OCI-LY7 (cell line): ENCODE data around the gene SYTL3. TPM values are rescaled to one million over a fixed set of nuclear protein-coding genes. Genes with fewer than 3 reads are reported as not detected.

Source experiments
- BruUV-seq: library from RNA; stranded (reverse); fragments of 400-500 nt; replicated peaks from 2 replicates; lab custom pipeline; 2021; lab: Mats Ljungman, UMichigan
- CTCF ChIA-PET: fragments of 300-600 bp; sonication (Branson Sonifier 250); formaldehyde crosslinking; loops from one replicate; lab custom pipeline; 2022; ENCODE audit warnings: antibody characterized with exemption; ENCODE audit not compliant: unreplicated experiment; lab: Charles Lee
- POLR2A ChIA-PET: fragments of 300-600 bp; sonication (Branson Sonifier 250); formaldehyde crosslinking; loops from one replicate; lab custom pipeline; 2022; ENCODE audit warnings: antibody characterized with exemption; lab: Charles Lee
- DNase-seq: peaks from one replicate; pipeline ENCODE4 v3.0.0-alpha.2; 2015; ENCODE audit warnings: low spot score
- H2AFZ ChIP-seq: fragments of 200-600 bp; sonication (generic), shearing (Covaris generic); 2 replicates; pipeline ENCODE4 v1.6.1; 2014; ENCODE audit warnings: mild to moderate bottlenecking, antibody characterized with exemption, low read length, moderate library complexity
- H3K27ac ChIP-seq: fragments of 200-600 bp; sonication (generic); 2 replicates; pipeline ENCODE4 v1.5.1; 2014; ENCODE audit warnings: mixed run types, low read depth, mild to moderate bottlenecking, moderate library complexity, low read length, inconsistent platforms; ENCODE audit not compliant: poor library complexity, severe bottlenecking
- H3K36me3 ChIP-seq: fragments of 200-600 bp; sonication (generic); 2 replicates; pipeline ENCODE4 v1.6.1; 2014; ENCODE audit warnings: mild to moderate bottlenecking, antibody characterized with exemption, low read length, moderate library complexity, mixed read lengths; ENCODE audit not compliant: insufficient read depth
- H3K4me1 ChIP-seq: fragments of 200-600 bp; sonication (generic); 2 replicates; pipeline ENCODE4 v1.5.1; 2014; ENCODE audit warnings: mild to moderate bottlenecking, low read length; ENCODE audit not compliant: insufficient read depth, poor library complexity, severe bottlenecking
- H3K4me2 ChIP-seq: fragments of 200-600 bp; sonication (generic); 2 replicates; pipeline ENCODE4 v1.6.1; 2014; ENCODE audit warnings: mild to moderate bottlenecking, low read length
- H3K4me3 ChIP-seq: fragments of 200-600 bp; sonication (generic); 2 replicates; pipeline ENCODE4 v1.5.1; 2014; ENCODE audit warnings: mild to moderate bottlenecking, low read depth, low read length; ENCODE audit not compliant: poor library complexity, severe bottlenecking
- H3K79me2 ChIP-seq: fragments of 200-600 bp; sonication (generic); 2 replicates; pipeline ENCODE4 v1.6.1; 2016; ENCODE audit warnings: low read depth, mild to moderate bottlenecking, low read length, moderate library complexity, mixed read lengths; ENCODE audit not compliant: insufficient read depth
- H3K9me2 ChIP-seq: fragments of 200-600 bp; sonication (generic); 2 replicates; pipeline ENCODE4 v1.6.1; 2016; ENCODE audit warnings: mild to moderate bottlenecking, low read length, mixed read lengths; ENCODE audit not compliant: insufficient read depth
- H3K9me3 ChIP-seq: fragments of 200-600 bp; sonication (generic); 2 replicates; pipeline ENCODE4 v1.6.1; 2014; ENCODE audit warnings: mild to moderate bottlenecking, mixed run types, low read length, mixed read lengths
- H4K20me1 ChIP-seq: fragments of 200-600 bp; sonication (generic); 2 replicates; pipeline ENCODE4 v1.6.1; 2014; ENCODE audit warnings: mild to moderate bottlenecking, antibody characterized with exemption, low read length, moderate library complexity, mixed read lengths; ENCODE audit not compliant: insufficient read depth
- EZH2phosphoT487 ChIP-seq: fragments of 200-600 bp; sonication (generic); IDR thresholded peaks from 2 replicates; pipeline ENCODE4 v1.6.1; 2018; ENCODE audit warnings: low read depth, borderline replicate concordance, mild to moderate bottlenecking, mixed run types, antibody characterized with exemption, low read length, moderate library complexity, mixed read lengths
- intact Hi-C: fragments of 100-400 bp; cut with micrococcal nuclease; formaldehyde crosslinking; loops from one replicate; pipeline ENCODE4 v1.10.0; 2022; ENCODE audit not compliant: unreplicated experiment
- total RNA-seq, 2 experiments: library from RNA; depleted of rRNA in 1 of 2; stranded (reverse); fragments of >200 nt in 1 of 2; shearing (Covaris generic) in 1 of 2; gene quantifications; 2 replicates each; pipeline ENCODE4 v1.2.3, GENCODE V29; 2014 to 2022
- TF ChIP-seq, protein P1 (sequence below): fragments of 200-600 bp; sonication (generic); conservative IDR thresholded peaks from 2 replicates; pipeline ENCODE4 v1.5.1; 2014; ENCODE audit warnings: mild to moderate bottlenecking, antibody characterized with exemption, low read length, moderate library complexity, mixed read lengths

SYTL3 gene
- total RNA-seq, 2 experiments from 2014 or later, result 0.32 to 0.89 TPM

DNA sequence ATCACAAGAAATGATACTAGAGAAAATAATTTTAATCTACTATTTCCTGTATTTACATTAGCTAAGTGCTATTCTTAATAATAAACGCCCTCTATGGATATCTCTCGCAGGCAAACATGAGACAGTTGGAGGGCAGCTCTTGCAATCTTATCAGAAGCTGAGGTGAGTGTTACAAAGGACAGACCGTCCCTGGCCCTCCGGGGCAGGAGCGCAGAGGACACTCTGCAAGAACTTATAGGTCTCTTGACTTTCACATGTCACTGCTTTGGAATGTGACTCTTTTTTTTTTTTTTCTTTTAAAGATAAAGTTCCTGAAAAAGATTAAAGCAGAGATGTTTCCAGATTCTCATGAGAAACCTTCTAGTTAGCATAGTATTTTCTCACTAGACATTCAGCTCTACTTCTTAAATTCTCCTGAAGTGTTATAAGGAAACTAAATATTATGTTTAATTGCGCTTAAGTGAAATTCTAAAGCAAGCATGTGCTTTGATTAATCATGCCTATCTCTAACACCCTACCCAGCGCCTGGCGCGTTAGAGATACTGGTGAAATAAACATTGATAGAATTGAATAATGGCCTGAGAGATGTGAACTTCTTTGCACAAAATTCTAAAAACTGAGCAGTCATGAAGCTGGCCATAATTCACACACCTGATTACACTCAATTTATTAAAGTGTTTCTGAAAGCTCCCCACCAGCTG is 57.4 kb downstream of the SYTL3 start:
- Histone ChIP-seq H3K9me2 (no peaks in the 10 kb centered on the region), H3K4me3 (peak overlapping the region; percentile 2), H2AFZ (peak overlapping the region; percentile 68; the same call in 1 of the 2 replicates), H3K27ac (no peak overlapping the region), H4K20me1 (no peaks in the 10 kb centered on the region), H3K79me2 (no peaks in the 10 kb centered on the region), H3K4me2 (peak overlapping the region; percentile 47), H3K36me3 (no peaks in the 10 kb centered on the region), H3K4me1 (peaks cover 30% of the 10 kb centered on the region), H3K9me3 (no peaks in the 10 kb centered on the region)
- TF ChIP-seq, protein P1, sequence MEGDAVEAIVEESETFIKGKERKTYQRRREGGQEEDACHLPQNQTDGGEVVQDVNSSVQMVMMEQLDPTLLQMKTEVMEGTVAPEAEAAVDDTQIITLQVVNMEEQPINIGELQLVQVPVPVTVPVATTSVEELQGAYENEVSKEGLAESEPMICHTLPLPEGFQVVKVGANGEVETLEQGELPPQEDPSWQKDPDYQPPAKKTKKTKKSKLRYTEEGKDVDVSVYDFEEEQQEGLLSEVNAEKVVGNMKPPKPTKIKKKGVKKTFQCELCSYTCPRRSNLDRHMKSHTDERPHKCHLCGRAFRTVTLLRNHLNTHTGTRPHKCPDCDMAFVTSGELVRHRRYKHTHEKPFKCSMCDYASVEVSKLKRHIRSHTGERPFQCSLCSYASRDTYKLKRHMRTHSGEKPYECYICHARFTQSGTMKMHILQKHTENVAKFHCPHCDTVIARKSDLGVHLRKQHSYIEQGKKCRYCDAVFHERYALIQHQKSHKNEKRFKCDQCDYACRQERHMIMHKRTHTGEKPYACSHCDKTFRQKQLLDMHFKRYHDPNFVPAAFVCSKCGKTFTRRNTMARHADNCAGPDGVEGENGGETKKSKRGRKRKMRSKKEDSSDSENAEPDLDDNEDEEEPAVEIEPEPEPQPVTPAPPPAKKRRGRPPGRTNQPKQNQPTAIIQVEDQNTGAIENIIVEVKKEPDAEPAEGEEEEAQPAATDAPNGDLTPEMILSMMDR, result no peak
- TF ChIP-seq EZH2phosphoT487, result no peak
- ChIA-PET POLR2A (interaction anchor here (0.6 to 3.0 kb wide), 2 partner anchors 102 to 286 kb away, joined by 4 to 7 read pairs; no protein-coding TSS in a partner anchor), CTCF (interaction anchor here (0.6 to 1.5 kb wide), 5 partner anchors 11 to 263 kb away, joined by 3 to 4 read pairs (median 3); no protein-coding TSS in a partner anchor)
- no TSS peak for BruUV-seq
- intact Hi-C loops, result loop anchor here (10.0 kb wide), 1 partner anchor 88 kb away; no protein-coding TSS in a partner anchor
- DNase-seq, result no peak

DNA sequence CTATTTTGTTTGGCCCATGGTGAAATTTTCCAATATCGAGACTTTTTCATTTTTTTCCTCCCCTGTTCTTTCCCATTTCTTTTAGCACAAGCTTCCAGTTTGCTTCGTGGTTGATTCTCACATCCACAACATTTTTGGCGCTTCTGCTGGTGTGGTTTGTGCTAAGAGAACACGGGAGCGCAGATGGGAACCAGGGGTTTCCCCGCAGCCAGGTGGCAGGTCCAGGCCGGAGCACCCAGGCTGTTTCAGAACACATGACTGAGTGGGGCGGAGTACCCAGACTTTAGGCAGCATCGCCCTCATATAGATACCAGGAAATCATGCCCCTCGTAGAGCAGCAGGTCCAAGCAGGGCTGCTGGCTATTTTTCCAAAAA is 58.0 kb downstream of the SYTL3 start:
- Histone ChIP-seq H4K20me1 (no peaks in the 10 kb centered on the region), H3K79me2 (no peaks in the 10 kb centered on the region), H3K4me1 (peaks cover 30% of the 10 kb centered on the region), H3K27ac (no peak overlapping the region), H3K9me2 (no peaks in the 10 kb centered on the region), H2AFZ (peak overlapping the region; percentile 68; the same call in 1 of the 2 replicates), H3K9me3 (no peaks in the 10 kb centered on the region), H3K4me2 (peak overlapping the region; percentile 47), H3K4me3 (peak overlapping the region; percentile 2), H3K36me3 (no peaks in the 10 kb centered on the region)
- intact Hi-C loops, result loop anchor here (10.0 kb wide), 1 partner anchor 87 kb away; no protein-coding TSS in a partner anchor
- DNase-seq, result peak; percentile 71
- ChIA-PET POLR2A (interaction anchor here (3.0 kb wide), 1 partner anchor 101 kb away, joined by 7 read pairs; no protein-coding TSS in a partner anchor), CTCF (interaction anchor here (0.6 kb wide), 1 partner anchor 102 kb away, joined by 3 read pairs; no protein-coding TSS in a partner anchor)
- TF ChIP-seq, protein P1, result peak; percentile 37; the same call in 1 of the 2 replicates
- TF ChIP-seq EZH2phosphoT487, result no peak
- BruUV-seq, result no TSS peak
